Stimulated activated CD8-positive, alpha-beta memory T cell treated with anti-CD3 and anti-CD28 coated beads, Interleukin-15, amount 100 ng/mL, for 1 hour (primary cell): ENCODE results near the gene ADCK1.
"Not testable (repeated sequence)": the region's sequence is repeated elsewhere in the genome, so short reads cannot be mapped to it uniquely, and the experiment has no call there.

Experiments used
- DNase-seq: peaks from one replicate; pipeline ENCODE4 v3.0.0-alpha.2; 2020; ENCODE audit warnings: low read depth

The ADCK1 gene

GRCh38 chr14:77955816-77956484, 156.0 kb downstream of the ADCK1 start:
- no peak for DNase-seq

- DNase-seq: not testable (repeated sequence)
These were observed 159.8 kb downstream of the ADCK1 start for GRCh38 chr14:77959686-77960085.

GRCh38 chr14:77961847-77962580, 162.1 kb downstream of the ADCK1 start:
- DNase-seq: no peak

GRCh38 chr14:77962731-77963520, 163.0 kb downstream of the ADCK1 start:
- no peak for DNase-seq

GRCh38 chr14:77964586-77964985, 164.7 kb downstream of the ADCK1 start:
- no peak for DNase-seq

- DNase-seq: no peak
These were observed 165.1 kb downstream of the ADCK1 start for GRCh38 chr14:77965050-77965449.

GRCh38 chr14:77965919-77966435, 166.1 kb downstream of the ADCK1 start:
- DNase-seq: no peak

GRCh38 chr14:77967110-77967509, 167.2 kb downstream of the ADCK1 start:
- DNase-seq: no peak

GRCh38 chr14:77970646-77971045, 170.7 kb downstream of the ADCK1 start:
- DNase-seq: no peak

- no peak for DNase-seq
These were observed 173.3 kb downstream of the ADCK1 start for GRCh38 chr14:77973246-77973645.

- no peak for DNase-seq
These were observed 176.7 kb downstream of the ADCK1 start for GRCh38 chr14:77976591-77976990.

- DNase-seq: no peak
These were observed 179.3 kb downstream of the ADCK1 start for GRCh38 chr14:77979171-77979570.

GRCh38 chr14:77979666-77980351, 179.9 kb downstream of the ADCK1 start:
- no peak for DNase-seq

GRCh38 chr14:77980475-77981321, 180.8 kb downstream of the ADCK1 start:
- no peak for DNase-seq
